Stimulated activated CD4-positive, alpha-beta T cell treated with anti-CD3 and anti-CD28 coated beads, TNF-alpha, amount 100 ng/mL, for 24 hours (primary cell): ENCODE measurements around the gene ASCL3.
"Not testable (repeated sequence)": the region's sequence is repeated elsewhere in the genome, so short reads cannot be mapped to it uniquely, and the experiment has no call there.

ENCODE experiments used
- DNase-seq, 3 experiments: peaks; one replicate each; pipeline ENCODE4 v3.0.0-alpha.2; 2020; ENCODE audit warnings: low read depth in 3 of 3

ASCL3 gene

GRCh38 chr11:8942518-8943066 is at the start of gene ASCL3:
TSS of gene ASCL3 (minus strand) at chr11:8943016. CDS start at chr11:8938161, 4,855 bp downstream.
- DNase-seq = no peak

GRCh38 chr11:8989453-8989852 is 46.6 kb upstream of the ASCL3 start:
- DNase-seq = no peak

GRCh38 chr11:8988329-8989234 is 45.8 kb upstream of the ASCL3 start:
- no peak for DNase-seq

- no peak for DNase-seq
Measured at GRCh38 chr11:8987446-8987845, 44.6 kb upstream of the ASCL3 start.

GRCh38 chr11:8986772-8987171 is 44.0 kb upstream of the ASCL3 start:
- DNase-seq = not testable (repeated sequence)

- no peak for DNase-seq
Measured at GRCh38 chr11:8985462-8985861, 42.6 kb upstream of the ASCL3 start.

- DNase-seq = no peak
Measured at GRCh38 chr11:8983552-8983951, 40.7 kb upstream of the ASCL3 start.

GRCh38 chr11:8980485-8980884 is 37.7 kb upstream of the ASCL3 start:
- no peak for DNase-seq

- not testable (repeated sequence) for DNase-seq
Measured at GRCh38 chr11:8979365-8979764, 36.5 kb upstream of the ASCL3 start.

- DNase-seq = no peak
Measured at GRCh38 chr11:8973121-8973520, 30.3 kb upstream of the ASCL3 start.

- DNase-seq = no peak
Measured at GRCh38 chr11:8971924-8972316, 29.1 kb upstream of the ASCL3 start.

- no peak for DNase-seq
Measured at GRCh38 chr11:8971196-8971923, 28.5 kb upstream of the ASCL3 start.

GRCh38 chr11:8967184-8967583 is 24.4 kb upstream of the ASCL3 start:
- no peak for DNase-seq

- peak; percentile 64 to 85 (median 66) for DNase-seq
Measured at GRCh38 chr11:8964324-8965320, 21.8 kb upstream of the ASCL3 start, which contains the start of gene TMEM9B. TSS of gene TMEM9B (minus strand) at chr11:8964442. CDS start at chr11:8964313, 129 bp downstream.

- peak; percentile 48 to 79 (median 52) for DNase-seq
Measured at GRCh38 chr11:8963569-8964323, 20.9 kb upstream of the ASCL3 start.

GRCh38 chr11:8962841-8963240 is 20.0 kb upstream of the ASCL3 start:
- no peak for DNase-seq

- no peak for DNase-seq
Measured at GRCh38 chr11:8961401-8961800, 18.6 kb upstream of the ASCL3 start.

GRCh38 chr11:8959546-8960166 is 16.8 kb upstream of the ASCL3 start:
- DNase-seq = peak in 1 of 3 experiments; percentile 10

- DNase-seq = no peak
Measured at GRCh38 chr11:8956860-8957259, 14.0 kb upstream of the ASCL3 start.

GRCh38 chr11:8948886-8949285 is 6.1 kb upstream of the ASCL3 start:
- DNase-seq = no peak
